ENCODE data around the gene IL1F10. TPM values are rescaled to one million over a fixed set of nuclear protein-coding genes. Genes with fewer than 3 reads are reported as not detected.

IL1F10 gene
- total and polyA plus RNA-seq, 10 of the 15 experiments (the other 5 are each of a cell fraction or from before 2014, with no cell fraction given) = not detected

DNA sequence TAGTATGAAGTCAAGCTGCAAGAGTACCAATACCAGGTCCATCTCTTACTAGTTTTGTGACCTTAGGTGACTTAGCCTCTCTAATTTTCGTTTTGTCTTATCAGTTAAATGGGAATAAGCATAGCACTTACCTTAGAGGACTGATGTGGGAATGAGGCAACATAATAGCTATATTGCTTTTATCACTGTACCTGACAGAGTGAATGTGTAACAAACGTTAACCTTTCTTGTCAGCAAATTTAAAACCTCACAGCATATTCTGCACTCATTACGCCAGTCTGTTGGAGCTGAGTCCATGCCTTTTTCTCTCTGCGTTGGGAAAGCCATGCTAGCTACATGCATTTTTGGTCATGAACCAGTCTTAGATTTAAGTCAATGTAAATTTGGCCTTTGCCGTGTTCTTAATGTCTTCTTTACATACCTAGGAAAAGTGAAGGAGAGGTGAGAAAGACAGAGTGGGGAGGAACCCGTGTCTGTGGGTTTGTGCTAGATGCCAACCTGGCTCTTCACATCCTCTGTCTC, 15.3 kb upstream of the IL1F10 start, which contains the start of gene IL36B:
Gene IL36B (minus strand): TSS at position 472 of the 522 bp plus-strand sequence.
- ChIA-PET SMC1A (ENCODE audit: uncharacterized antibody, unreplicated experiment) (no interaction called here), RAD21 (ENCODE audit: unreplicated experiment) (no interaction called here), CTCF (no interaction called here), POLR2A (no interaction called here)
- Histone ChIP-seq H3K9me3 (replicated peaks; ENCODE audit: control insufficient read depth, insufficient read depth, low read length) (peaks cover 2% of the 10 kb centered on the region; the same call in 1 of the 3 replicates), H3K36me3 (ENCODE audit: control insufficient read depth in 2 of 2, insufficient read depth in 2 of 2, low read length in 1 of 2) (no peaks in the 10 kb centered on the region), H3K79me2 (ENCODE audit: control insufficient read depth, insufficient read depth, low read length) (no peaks in the 10 kb centered on the region), H4K20me1 (ENCODE audit: control insufficient read depth, insufficient read depth) (no peaks in the 10 kb centered on the region), H3K27ac (ENCODE audit: control insufficient read depth, insufficient read depth) (no peak within 1 kb of the TSS), H3K27me3 (replicated peaks in 1 of 2; ENCODE audit: control insufficient read depth in 2 of 2, insufficient read depth in 2 of 2, low read length in 1 of 2) (no peaks in the 10 kb centered on the region; a peak in 1 of 4 replicates), H3K9ac (ENCODE audit: control insufficient read depth, insufficient read depth, low read length) (no peak within 1 kb of the TSS), H3K4me1 (ENCODE audit: control insufficient read depth, insufficient read depth, low read length) (no peaks in the 10 kb centered on the region), H3K4me2 (ENCODE audit: control insufficient read depth, insufficient read depth) (no peak within 1 kb of the TSS), H2AFZ (ENCODE audit: control insufficient read depth, low read depth, low read length) (no peak within 1 kb of the TSS), H3K4me3 (no peak within 1 kb of the TSS)
- no peak for TF ChIP-seq STAT1 (conservative IDR thresholded peaks at IDR 0.05)
- no peak for TF ChIP-seq TCF7 (IDR thresholded peaks at IDR 0.05; ENCODE audit: borderline replicate concordance)
- no peak for TF ChIP-seq SMC3 (IDR thresholded peaks at IDR 0.05; ENCODE audit: borderline replicate concordance, low read length)
- TF ChIP-seq CBX5 (IDR thresholded peaks at IDR 0.05; ENCODE audit: low read depth) = no peak
- TF ChIP-seq TBL1XR1 (IDR thresholded peaks at IDR 0.05; ENCODE audit: low read depth, low read length) = no peak
- TF ChIP-seq SIX5 (IDR thresholded peaks at IDR 0.05; ENCODE audit: low read depth, low read length, severe bottlenecking) = no peak
- no peak for TF ChIP-seq EP300 (IDR thresholded peaks at IDR 0.05; ENCODE audit: borderline replicate concordance in 1 of 2, control insufficient read depth in 1 of 2, low read depth in 2 of 2, low read length in 2 of 2)
- no peak for TF ChIP-seq SREBF2 (IDR thresholded peaks at IDR 0.05; ENCODE audit: low read length)
- TF ChIP-seq ASH2L (IDR thresholded peaks at IDR 0.05; ENCODE audit: borderline replicate concordance, low read depth) = no peak
- TF ChIP-seq HCFC1 (IDR thresholded peaks at IDR 0.05; ENCODE audit: low read length) = no peak
- TF ChIP-seq ZZZ3 (IDR thresholded peaks at IDR 0.05; ENCODE audit: control insufficient read depth, insufficient read length, low read depth) = no peak
- TF ChIP-seq, protein P1, sequence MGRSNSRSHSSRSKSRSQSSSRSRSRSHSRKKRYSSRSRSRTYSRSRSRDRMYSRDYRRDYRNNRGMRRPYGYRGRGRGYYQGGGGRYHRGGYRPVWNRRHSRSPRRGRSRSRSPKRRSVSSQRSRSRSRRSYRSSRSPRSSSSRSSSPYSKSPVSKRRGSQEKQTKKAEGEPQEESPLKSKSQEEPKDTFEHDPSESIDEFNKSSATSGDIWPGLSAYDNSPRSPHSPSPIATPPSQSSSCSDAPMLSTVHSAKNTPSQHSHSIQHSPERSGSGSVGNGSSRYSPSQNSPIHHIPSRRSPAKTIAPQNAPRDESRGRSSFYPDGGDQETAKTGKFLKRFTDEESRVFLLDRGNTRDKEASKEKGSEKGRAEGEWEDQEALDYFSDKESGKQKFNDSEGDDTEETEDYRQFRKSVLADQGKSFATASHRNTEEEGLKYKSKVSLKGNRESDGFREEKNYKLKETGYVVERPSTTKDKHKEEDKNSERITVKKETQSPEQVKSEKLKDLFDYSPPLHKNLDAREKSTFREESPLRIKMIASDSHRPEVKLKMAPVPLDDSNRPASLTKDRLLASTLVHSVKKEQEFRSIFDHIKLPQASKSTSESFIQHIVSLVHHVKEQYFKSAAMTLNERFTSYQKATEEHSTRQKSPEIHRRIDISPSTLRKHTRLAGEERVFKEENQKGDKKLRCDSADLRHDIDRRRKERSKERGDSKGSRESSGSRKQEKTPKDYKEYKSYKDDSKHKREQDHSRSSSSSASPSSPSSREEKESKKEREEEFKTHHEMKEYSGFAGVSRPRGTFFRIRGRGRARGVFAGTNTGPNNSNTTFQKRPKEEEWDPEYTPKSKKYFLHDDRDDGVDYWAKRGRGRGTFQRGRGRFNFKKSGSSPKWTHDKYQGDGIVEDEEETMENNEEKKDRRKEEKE (IDR thresholded peaks at IDR 0.05) = no peak
- no peak for TF ChIP-seq WRNIP1 (IDR thresholded peaks at IDR 0.05; ENCODE audit: borderline replicate concordance, low read depth, low read length)
- TF ChIP-seq, protein P2, sequence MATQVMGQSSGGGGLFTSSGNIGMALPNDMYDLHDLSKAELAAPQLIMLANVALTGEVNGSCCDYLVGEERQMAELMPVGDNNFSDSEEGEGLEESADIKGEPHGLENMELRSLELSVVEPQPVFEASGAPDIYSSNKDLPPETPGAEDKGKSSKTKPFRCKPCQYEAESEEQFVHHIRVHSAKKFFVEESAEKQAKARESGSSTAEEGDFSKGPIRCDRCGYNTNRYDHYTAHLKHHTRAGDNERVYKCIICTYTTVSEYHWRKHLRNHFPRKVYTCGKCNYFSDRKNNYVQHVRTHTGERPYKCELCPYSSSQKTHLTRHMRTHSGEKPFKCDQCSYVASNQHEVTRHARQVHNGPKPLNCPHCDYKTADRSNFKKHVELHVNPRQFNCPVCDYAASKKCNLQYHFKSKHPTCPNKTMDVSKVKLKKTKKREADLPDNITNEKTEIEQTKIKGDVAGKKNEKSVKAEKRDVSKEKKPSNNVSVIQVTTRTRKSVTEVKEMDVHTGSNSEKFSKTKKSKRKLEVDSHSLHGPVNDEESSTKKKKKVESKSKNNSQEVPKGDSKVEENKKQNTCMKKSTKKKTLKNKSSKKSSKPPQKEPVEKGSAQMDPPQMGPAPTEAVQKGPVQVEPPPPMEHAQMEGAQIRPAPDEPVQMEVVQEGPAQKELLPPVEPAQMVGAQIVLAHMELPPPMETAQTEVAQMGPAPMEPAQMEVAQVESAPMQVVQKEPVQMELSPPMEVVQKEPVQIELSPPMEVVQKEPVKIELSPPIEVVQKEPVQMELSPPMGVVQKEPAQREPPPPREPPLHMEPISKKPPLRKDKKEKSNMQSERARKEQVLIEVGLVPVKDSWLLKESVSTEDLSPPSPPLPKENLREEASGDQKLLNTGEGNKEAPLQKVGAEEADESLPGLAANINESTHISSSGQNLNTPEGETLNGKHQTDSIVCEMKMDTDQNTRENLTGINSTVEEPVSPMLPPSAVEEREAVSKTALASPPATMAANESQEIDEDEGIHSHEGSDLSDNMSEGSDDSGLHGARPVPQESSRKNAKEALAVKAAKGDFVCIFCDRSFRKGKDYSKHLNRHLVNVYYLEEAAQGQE (IDR thresholded peaks at IDR 0.05; ENCODE audit: low read depth, low read length) = no peak
- no TSS peak for BruUV-seq (replicated peaks)
- no peak for DNase-seq (ENCODE audit: low read depth, low spot score)
- intact Hi-C loops (cut with micrococcal nuclease; ENCODE audit: unreplicated experiment) (no loop called here), in situ Hi-C loops (cut with MboI) (no loop called here)
- WGBS (ENCODE audit: insufficient coverage, insufficient replicate concordance, low lambda C conversion rate, missing lambda C conversion rate) = 31% methylated on average over 6 of the region's 6 CpGs
- ATAC-seq = no peak
- FAIRE-seq = no peak
